Ovary (tissue), 3 donors: Measurements from ENCODE around the gene DXO.

Experiments
- POLR2A ChIP-seq: fragments of 450-650 bp; IDR thresholded peaks from one replicate; pipeline ENCODE4 v1.6.1; 2017; ENCODE audit warnings: antibody characterized with exemption, mild to moderate bottlenecking, moderate library complexity
- TF ChIP-seq, protein P1 (sequence below), 3 donors: fragments of 450-650 bp in 2 of 3; fragments of 200-600 bp in 1 of 3; IDR thresholded peaks; one replicate each; pipeline versions ENCODE4 v1.5.1 to v1.8.0; 2016 to 2022; ENCODE audit warnings: antibody characterized with exemption in 3 of 3, mild to moderate bottlenecking in 1 of 3
- donor health status: DM: no; HTN: no; CAD: no.

- TF ChIP-seq, protein P1, sequence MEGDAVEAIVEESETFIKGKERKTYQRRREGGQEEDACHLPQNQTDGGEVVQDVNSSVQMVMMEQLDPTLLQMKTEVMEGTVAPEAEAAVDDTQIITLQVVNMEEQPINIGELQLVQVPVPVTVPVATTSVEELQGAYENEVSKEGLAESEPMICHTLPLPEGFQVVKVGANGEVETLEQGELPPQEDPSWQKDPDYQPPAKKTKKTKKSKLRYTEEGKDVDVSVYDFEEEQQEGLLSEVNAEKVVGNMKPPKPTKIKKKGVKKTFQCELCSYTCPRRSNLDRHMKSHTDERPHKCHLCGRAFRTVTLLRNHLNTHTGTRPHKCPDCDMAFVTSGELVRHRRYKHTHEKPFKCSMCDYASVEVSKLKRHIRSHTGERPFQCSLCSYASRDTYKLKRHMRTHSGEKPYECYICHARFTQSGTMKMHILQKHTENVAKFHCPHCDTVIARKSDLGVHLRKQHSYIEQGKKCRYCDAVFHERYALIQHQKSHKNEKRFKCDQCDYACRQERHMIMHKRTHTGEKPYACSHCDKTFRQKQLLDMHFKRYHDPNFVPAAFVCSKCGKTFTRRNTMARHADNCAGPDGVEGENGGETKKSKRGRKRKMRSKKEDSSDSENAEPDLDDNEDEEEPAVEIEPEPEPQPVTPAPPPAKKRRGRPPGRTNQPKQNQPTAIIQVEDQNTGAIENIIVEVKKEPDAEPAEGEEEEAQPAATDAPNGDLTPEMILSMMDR (IDR thresholded peaks at IDR 0.05), result no peak
- TF ChIP-seq POLR2A, result no peak
Measured at GRCh38 chr6:31935823-31936222, 36.1 kb downstream of the DXO start.
